22Rv1 (cell line): ENCODE data around the gene SYT15.
"Not testable (repeated sequence)": the region's sequence is repeated elsewhere in the genome, so short reads cannot be mapped to it uniquely, and the experiment has no call there.

Experiments used
- H3K27ac ChIP-seq: fragments of 450-650 bp; 2 replicates; pipeline ENCODE4 v1.5.1; 2017

Gene SYT15

GRCh38 chr10:46615540-46615939 lies 36.6 kb downstream of the SYT15 start:
- not testable (repeated sequence) for H3K27ac ChIP-seq

GRCh38 chr10:46616227-46616626 lies 37.3 kb downstream of the SYT15 start:
- not testable (repeated sequence) for H3K27ac ChIP-seq

GRCh38 chr10:46617134-46617533 lies 38.2 kb downstream of the SYT15 start:
- not testable (repeated sequence) for H3K27ac ChIP-seq

GRCh38 chr10:46617913-46618312 lies 39.0 kb downstream of the SYT15 start:
- H3K27ac ChIP-seq, result not testable (repeated sequence)

GRCh38 chr10:46623899-46624654 lies 45.1 kb downstream of the SYT15 start:
- not testable (repeated sequence) for H3K27ac ChIP-seq

- not testable (repeated sequence) for H3K27ac ChIP-seq
These were observed 50.9 kb downstream of the SYT15 start for GRCh38 chr10:46629805-46630204.

- H3K27ac ChIP-seq, result not testable (repeated sequence)
These were observed 51.9 kb downstream of the SYT15 start for GRCh38 chr10:46630816-46631215.

- not testable (repeated sequence) for H3K27ac ChIP-seq
These were observed 52.8 kb downstream of the SYT15 start for GRCh38 chr10:46631683-46632082.

GRCh38 chr10:46634698-46635097 lies 55.8 kb downstream of the SYT15 start:
- not testable (repeated sequence) for H3K27ac ChIP-seq

- H3K27ac ChIP-seq, result not testable (repeated sequence)
These were observed 56.5 kb downstream of the SYT15 start for GRCh38 chr10:46635364-46635959.

GRCh38 chr10:46640005-46640404 lies 61.1 kb downstream of the SYT15 start:
- not testable (repeated sequence) for H3K27ac ChIP-seq
